SH-SY5Y (cell line): ENCODE data around the gene SNAI3.

ENCODE experiments used
- GATA2 ChIP-seq: IDR thresholded peaks from 2 replicates; pipeline ENCODE4 v1.6.1; 2011; ENCODE audit warnings: mild to moderate bottlenecking, low read depth, low read length
- GATA3 ChIP-seq: IDR thresholded peaks from 2 replicates; pipeline ENCODE4 v1.6.1; 2011; ENCODE audit warnings: low read depth, mild to moderate bottlenecking, low read length, moderate library complexity

DNA sequence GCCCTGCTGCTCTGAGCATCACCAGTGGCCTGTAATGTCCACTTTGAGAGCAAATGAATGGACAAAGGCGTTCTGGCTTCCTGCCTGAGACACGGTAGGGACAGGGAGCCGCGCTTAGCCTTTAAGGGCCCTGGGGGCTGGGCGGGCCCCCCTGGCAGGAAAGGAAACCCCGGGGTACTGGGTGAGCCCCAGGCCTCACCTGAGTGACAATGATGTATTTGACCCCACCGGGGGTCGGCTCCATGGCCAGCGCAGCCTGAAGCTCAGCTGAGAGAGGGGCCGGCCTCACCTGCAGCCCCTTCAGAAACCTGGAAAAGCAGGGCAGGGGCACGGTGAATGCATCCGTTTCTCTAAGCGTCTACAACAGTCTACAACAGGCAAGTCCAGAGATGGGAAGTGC, 33.2 kb downstream of the SNAI3 start:
- TF ChIP-seq GATA2, result no peak
- TF ChIP-seq GATA3, result no peak
